A673 (cell line): ENCODE data around the gene RMRP. TPM values are rescaled to one million over a fixed set of nuclear protein-coding genes. Genes with fewer than 3 reads are reported as not detected.
"Not testable (repeated sequence)": the region's sequence is repeated elsewhere in the genome, so short reads cannot be mapped to it uniquely, and the experiment has no call there.

Source experiments
- BruUV-seq: library from RNA; stranded (reverse); fragments of 400-500 nt; replicated peaks from 2 replicates; lab custom pipeline; 2021; lab: Mats Ljungman, UMichigan
- CTCF ChIA-PET: fragments of 300-600 bp; sonication (Branson Sonifier 250); formaldehyde crosslinking; loops from one replicate; lab custom pipeline; 2022; ENCODE audit warnings: antibody characterized with exemption; lab: Charles Lee
- POLR2A ChIA-PET: fragments of 300-600 bp; sonication (Branson Sonifier 250); formaldehyde crosslinking; loops from one replicate; lab custom pipeline; 2022; ENCODE audit warnings: antibody characterized with exemption; ENCODE audit not compliant: low non-redundant PET; lab: Charles Lee
- DNase-seq: peaks from one replicate; pipeline ENCODE4 v3.0.0-alpha.2; 2015; ENCODE audit warnings: low spot score
- H3K27ac ChIP-seq: fragments of 200-600 bp; sonication (generic); 2 replicates; pipeline ENCODE4 v1.5.1; 2016; ENCODE audit warnings: mixed run types, low read depth, mild to moderate bottlenecking, mixed read lengths, antibody characterized with exemption, low read length; ENCODE audit not compliant: poor library complexity, severe bottlenecking
- H3K27me3 ChIP-seq: fragments of 200-600 bp; sonication (generic); replicated peaks from 2 replicates; pipeline ENCODE4 v1.6.1; 2017; ENCODE audit warnings: mixed run types, low read depth, mild to moderate bottlenecking, mixed read lengths, antibody characterized with exemption, low read length; ENCODE audit not compliant: insufficient read depth, poor library complexity
- H3K36me3 ChIP-seq: fragments of 200-600 bp; sonication (generic); 2 replicates; pipeline ENCODE4 v1.6.1; 2016; ENCODE audit warnings: mixed run types, mild to moderate bottlenecking, mixed read lengths, antibody characterized with exemption, low read length; ENCODE audit not compliant: insufficient read depth, poor library complexity, severe bottlenecking
- H3K4me1 ChIP-seq: fragments of 200-600 bp; sonication (generic); 2 replicates; pipeline ENCODE4 v1.6.1; 2017; ENCODE audit warnings: mixed run types, mild to moderate bottlenecking, mixed read lengths, antibody characterized with exemption, low read length; ENCODE audit not compliant: insufficient read depth, poor library complexity, severe bottlenecking
- H3K4me3 ChIP-seq: fragments of 200-600 bp; sonication (generic); 2 replicates; pipeline ENCODE4 v1.5.1; 2016; ENCODE audit warnings: low read depth, mixed run types, mild to moderate bottlenecking, mixed read lengths, low read length; ENCODE audit not compliant: poor library complexity, severe bottlenecking
- H3K9me3 ChIP-seq: fragments of 200-600 bp; sonication (generic); 2 replicates; pipeline ENCODE4 v1.6.1; 2016; ENCODE audit warnings: mixed run types, low read depth, mild to moderate bottlenecking, mixed read lengths, antibody characterized with exemption, low read length; ENCODE audit not compliant: poor library complexity, severe bottlenecking
- CTCF ChIP-seq: fragments of 300-800, 200-600 bp; sonication (generic); conservative IDR thresholded peaks from 2 replicates; pipeline ENCODE4 v1.5.1; 2017; ENCODE audit warnings: low read depth, mild to moderate bottlenecking, antibody characterized with exemption, low read length, moderate library complexity, mixed read lengths
- EZH2 ChIP-seq: fragments of 200-600 bp; sonication (generic); IDR thresholded peaks from 2 replicates; pipeline ENCODE4 v1.6.1; 2017; ENCODE audit warnings: borderline replicate concordance, low read depth, mild to moderate bottlenecking, mixed read lengths, antibody characterized with exemption, low read length; ENCODE audit not compliant: poor library complexity, severe bottlenecking
- intact Hi-C: fragments of 100-400 bp; cut with micrococcal nuclease; formaldehyde crosslinking; loops from one replicate; pipeline ENCODE4 v1.10.0; 2022; ENCODE audit not compliant: unreplicated experiment
- total RNA-seq: library from RNA; stranded (reverse); gene quantifications from 2 replicates; pipeline ENCODE4 v1.2.3, GENCODE V29; 2021

Gene RMRP
- total RNA-seq, 1 experiment from 2014 or later: 13,531 TPM

- H3K27ac ChIP-seq, DNase-seq, BruUV-seq, intact Hi-C loops, POLR2A ChIA-PET, CTCF ChIA-PET, H3K27me3 ChIP-seq, H3K9me3 ChIP-seq, H3K4me1 ChIP-seq, H3K4me3 ChIP-seq, H3K36me3 ChIP-seq: not testable (repeated sequence)
Observed at GRCh38 chr9:35637427-35637955, 20.3 kb downstream of the RMRP start.

GRCh38 chr9:35636877-35637246 is 21.0 kb downstream of the RMRP start:
- BruUV-seq, H3K27me3 ChIP-seq, CTCF ChIA-PET, H3K36me3 ChIP-seq, H3K9me3 ChIP-seq, H3K4me1 ChIP-seq, intact Hi-C loops, POLR2A ChIA-PET, DNase-seq, H3K4me3 ChIP-seq, H3K27ac ChIP-seq: not testable (repeated sequence)

GRCh38 chr9:35636135-35636876 is 21.5 kb downstream of the RMRP start:
- ChIA-PET POLR2A (no interaction called here), CTCF (interaction anchor here (0.7 kb wide), 1 partner anchor 51 kb away, joined by 5 read pairs; no protein-coding TSS in a partner anchor)
- intact Hi-C loops: no loop called here
- BruUV-seq: no TSS peak
- H3K27me3 ChIP-seq: no peaks in the 10 kb centered on the region
- DNase-seq: no peak
- H3K9me3 ChIP-seq: no peaks in the 10 kb centered on the region
- TF ChIP-seq CTCF (no peak), EZH2 (no peak)
- H3K36me3 ChIP-seq: no peaks in the 10 kb centered on the region
- H3K27ac ChIP-seq: no peak overlapping the region
- no peak overlapping the region for H3K4me3 ChIP-seq
- no peaks in the 10 kb centered on the region for H3K4me1 ChIP-seq

GRCh38 chr9:35635730-35636129 is 22.1 kb downstream of the RMRP start:
- intact Hi-C loops: no loop called here
- Histone ChIP-seq H3K27ac (no peak overlapping the region), H3K9me3 (no peaks in the 10 kb centered on the region), H3K4me3 (no peak overlapping the region), H3K36me3 (no peaks in the 10 kb centered on the region), H3K4me1 (no peaks in the 10 kb centered on the region), H3K27me3 (no peaks in the 10 kb centered on the region)
- no peak for DNase-seq
- BruUV-seq: no TSS peak
- ChIA-PET CTCF (interaction anchor here (0.7 kb wide), 1 partner anchor 50 kb away, joined by 5 read pairs; no protein-coding TSS in a partner anchor), POLR2A (no interaction called here)
- TF ChIP-seq CTCF (no peak), EZH2 (no peak)
